ENCODE results near the gene POLE. TPM values are rescaled to one million over a fixed set of nuclear protein-coding genes. Genes with fewer than 3 reads are reported as not detected.

Gene POLE
- total RNA-seq, 1 donor from 2014 or later = 32.9 TPM

GRCh38 chr12:132592282-132592970, 94.7 kb downstream of the POLE start:
- Histone ChIP-seq H3K27me3 (ENCODE audit: control insufficient read depth in 3 of 3, insufficient read depth in 3 of 3, low read length in 3 of 3) (peaks cover 13 to 26% (median 15%) of the 10 kb centered on the region in 3 donors), H3K9me3 (ENCODE audit: control insufficient read depth in 3 of 3, low read length in 3 of 3) (peaks cover 0 to 2% (median 0%) of the 10 kb centered on the region in 3 donors), H3K4me3 (ENCODE audit: low read length in 3 of 3) (no peak overlapping the region), H3K4me1 (ENCODE audit: control insufficient read depth in 3 of 3, insufficient read depth in 3 of 3, low read length in 3 of 3) (peaks cover 6 to 11% (median 10%) of the 10 kb centered on the region in 3 donors), H3K36me3 (ENCODE audit: control insufficient read depth in 3 of 3, insufficient read depth in 3 of 3, low read length in 3 of 3) (no peaks in the 10 kb centered on the region), H3K9ac (ENCODE audit: low read depth in 1 of 3, low read length in 3 of 3) (no peak overlapping the region), H3K27ac (ENCODE audit: low read depth, low read length) (no peak overlapping the region)

- Histone ChIP-seq H3K9ac (ENCODE audit: low read depth in 1 of 3, low read length in 3 of 3) (no peak overlapping the region), H3K27ac (ENCODE audit: low read depth, low read length) (no peak overlapping the region), H3K36me3 (ENCODE audit: control insufficient read depth in 3 of 3, insufficient read depth in 3 of 3, low read length in 3 of 3) (no peaks in the 10 kb centered on the region), H3K9me3 (ENCODE audit: control insufficient read depth in 3 of 3, low read length in 3 of 3) (peaks cover 0 to 2% (median 0%) of the 10 kb centered on the region in 3 donors), H3K4me1 (ENCODE audit: control insufficient read depth in 3 of 3, insufficient read depth in 3 of 3, low read length in 3 of 3) (peaks cover 6 to 11% (median 10%) of the 10 kb centered on the region in 3 donors), H3K27me3 (ENCODE audit: control insufficient read depth in 3 of 3, insufficient read depth in 3 of 3, low read length in 3 of 3) (peaks cover 10 to 21% (median 14%) of the 10 kb centered on the region in 3 donors), H3K4me3 (ENCODE audit: low read length in 3 of 3) (no peak overlapping the region)
Observed at GRCh38 chr12:132591107-132591935, 95.8 kb downstream of the POLE start.

- peaks cover 6 to 9% (median 7%) of the 10 kb centered on the region in 3 donors for H3K4me1 ChIP-seq (ENCODE audit: control insufficient read depth in 3 of 3, insufficient read depth in 3 of 3, low read length in 3 of 3)
- no peak overlapping the region for H3K4me3 ChIP-seq (ENCODE audit: low read length in 3 of 3)
- peaks cover 0 to 6% (median 6%) of the 10 kb centered on the region in 3 donors for H3K27me3 ChIP-seq (ENCODE audit: control insufficient read depth in 3 of 3, insufficient read depth in 3 of 3, low read length in 3 of 3)
- peaks cover 0 to 2% (median 0%) of the 10 kb centered on the region in 3 donors for H3K9me3 ChIP-seq (ENCODE audit: control insufficient read depth in 3 of 3, low read length in 3 of 3)
- H3K27ac ChIP-seq (ENCODE audit: low read depth, low read length) = no peak overlapping the region
- H3K36me3 ChIP-seq (ENCODE audit: control insufficient read depth in 3 of 3, insufficient read depth in 3 of 3, low read length in 3 of 3) = no peaks in the 10 kb centered on the region
- no peak overlapping the region for H3K9ac ChIP-seq (ENCODE audit: low read depth in 1 of 3, low read length in 3 of 3)
Observed at GRCh38 chr12:132588821-132589669, 98.1 kb downstream of the POLE start.

GRCh38 chr12:132588319-132588718, 98.8 kb downstream of the POLE start:
- Histone ChIP-seq H3K27ac (ENCODE audit: low read depth, low read length) (no peak overlapping the region), H3K27me3 (ENCODE audit: control insufficient read depth in 3 of 3, insufficient read depth in 3 of 3, low read length in 3 of 3) (peaks cover 0 to 6% (median 6%) of the 10 kb centered on the region in 3 donors), H3K36me3 (ENCODE audit: control insufficient read depth in 3 of 3, insufficient read depth in 3 of 3, low read length in 3 of 3) (no peaks in the 10 kb centered on the region), H3K4me1 (ENCODE audit: control insufficient read depth in 3 of 3, insufficient read depth in 3 of 3, low read length in 3 of 3) (peaks cover under 1 to 2% (median 2%) of the 10 kb centered on the region in 3 donors), H3K9me3 (ENCODE audit: control insufficient read depth in 3 of 3, low read length in 3 of 3) (peaks cover 0 to 2% (median 0%) of the 10 kb centered on the region in 3 donors), H3K9ac (ENCODE audit: low read depth in 1 of 3, low read length in 3 of 3) (no peak overlapping the region), H3K4me3 (ENCODE audit: low read length in 3 of 3) (no peak overlapping the region)

- no peak overlapping the region for H3K27ac ChIP-seq (ENCODE audit: low read depth, low read length)
- no peaks in the 10 kb centered on the region for H3K4me1 ChIP-seq (ENCODE audit: control insufficient read depth in 3 of 3, insufficient read depth in 3 of 3, low read length in 3 of 3)
- no peak overlapping the region for H3K4me3 ChIP-seq (ENCODE audit: low read length in 3 of 3)
- H3K27me3 ChIP-seq (ENCODE audit: control insufficient read depth in 3 of 3, insufficient read depth in 3 of 3, low read length in 3 of 3) = peaks cover 0 to 6% (median 6%) of the 10 kb centered on the region in 3 donors
- peaks cover 0 to 2% (median 0%) of the 10 kb centered on the region in 3 donors for H3K9me3 ChIP-seq (ENCODE audit: control insufficient read depth in 3 of 3, low read length in 3 of 3)
- H3K9ac ChIP-seq (ENCODE audit: low read depth in 1 of 3, low read length in 3 of 3) = no peak overlapping the region
- no peaks in the 10 kb centered on the region for H3K36me3 ChIP-seq (ENCODE audit: control insufficient read depth in 3 of 3, insufficient read depth in 3 of 3, low read length in 3 of 3)
Observed at GRCh38 chr12:132587781-132588180, 99.4 kb downstream of the POLE start.

GRCh38 chr12:132586929-132587328, 100.2 kb downstream of the POLE start:
- no peak overlapping the region for H3K9ac ChIP-seq (ENCODE audit: low read depth in 1 of 3, low read length in 3 of 3)

GRCh38 chr12:132585177-132585576, 102.0 kb downstream of the POLE start:
- Histone ChIP-seq H3K4me1 (ENCODE audit: control insufficient read depth in 3 of 3, insufficient read depth in 3 of 3, low read length in 3 of 3) (no peaks in the 10 kb centered on the region), H3K36me3 (ENCODE audit: control insufficient read depth in 3 of 3, insufficient read depth in 3 of 3, low read length in 3 of 3) (peaks cover 0 to 5% (median 0%) of the 10 kb centered on the region in 3 donors), H3K9ac (ENCODE audit: low read depth in 1 of 3, low read length in 3 of 3) (no peak overlapping the region), H3K4me3 (ENCODE audit: low read length in 3 of 3) (no peak overlapping the region), H3K27ac (ENCODE audit: low read depth, low read length) (no peak overlapping the region), H3K9me3 (ENCODE audit: control insufficient read depth in 3 of 3, low read length in 3 of 3) (peaks cover 0 to 2% (median 0%) of the 10 kb centered on the region in 3 donors), H3K27me3 (ENCODE audit: control insufficient read depth in 3 of 3, insufficient read depth in 3 of 3, low read length in 3 of 3) (peaks cover 0 to 6% (median 6%) of the 10 kb centered on the region in 3 donors)

More at GRCh38 chr12:132586929-132587328, 100.2 kb downstream of the POLE start:
- Histone ChIP-seq H3K27me3 (ENCODE audit: control insufficient read depth in 3 of 3, insufficient read depth in 3 of 3, low read length in 3 of 3) (peaks cover 0 to 6% (median 6%) of the 10 kb centered on the region in 3 donors), H3K4me3 (ENCODE audit: low read length in 3 of 3) (no peak overlapping the region), H3K4me1 (ENCODE audit: control insufficient read depth in 3 of 3, insufficient read depth in 3 of 3, low read length in 3 of 3) (no peaks in the 10 kb centered on the region), H3K27ac (ENCODE audit: low read depth, low read length) (no peak overlapping the region), H3K9me3 (ENCODE audit: control insufficient read depth in 3 of 3, low read length in 3 of 3) (peaks cover 0 to 2% (median 0%) of the 10 kb centered on the region in 3 donors), H3K36me3 (ENCODE audit: control insufficient read depth in 3 of 3, insufficient read depth in 3 of 3, low read length in 3 of 3) (no peaks in the 10 kb centered on the region)

- Histone ChIP-seq H3K4me3 (ENCODE audit: low read length in 3 of 3) (no peak overlapping the region), H3K27me3 (ENCODE audit: control insufficient read depth in 3 of 3, insufficient read depth in 3 of 3, low read length in 3 of 3) (peaks cover 0 to 6% (median 6%) of the 10 kb centered on the region in 3 donors), H3K27ac (ENCODE audit: low read depth, low read length) (no peak overlapping the region), H3K9ac (ENCODE audit: low read depth in 1 of 3, low read length in 3 of 3) (no peak overlapping the region), H3K9me3 (ENCODE audit: control insufficient read depth in 3 of 3, low read length in 3 of 3) (peaks cover 0 to 2% (median 0%) of the 10 kb centered on the region in 3 donors), H3K4me1 (ENCODE audit: control insufficient read depth in 3 of 3, insufficient read depth in 3 of 3, low read length in 3 of 3) (no peaks in the 10 kb centered on the region), H3K36me3 (ENCODE audit: control insufficient read depth in 3 of 3, insufficient read depth in 3 of 3, low read length in 3 of 3) (peaks cover 0 to 8% (median 5%) of the 10 kb centered on the region in 3 donors)
Observed at GRCh38 chr12:132584429-132584828, 102.7 kb downstream of the POLE start.

GRCh38 chr12:132583736-132584135, 103.4 kb downstream of the POLE start:
- H3K9me3 ChIP-seq (ENCODE audit: control insufficient read depth in 3 of 3, low read length in 3 of 3) = no peaks in the 10 kb centered on the region
- peaks cover 0 to 6% (median 1%) of the 10 kb centered on the region in 3 donors for H3K27me3 ChIP-seq (ENCODE audit: control insufficient read depth in 3 of 3, insufficient read depth in 3 of 3, low read length in 3 of 3)
- H3K9ac ChIP-seq (ENCODE audit: low read depth in 1 of 3, low read length in 3 of 3) = no peak overlapping the region
- peaks cover 0 to 10% (median 7%) of the 10 kb centered on the region in 3 donors for H3K36me3 ChIP-seq (ENCODE audit: control insufficient read depth in 3 of 3, insufficient read depth in 3 of 3, low read length in 3 of 3)
- H3K4me1 ChIP-seq (ENCODE audit: control insufficient read depth in 3 of 3, insufficient read depth in 3 of 3, low read length in 3 of 3) = no peaks in the 10 kb centered on the region
- H3K27ac ChIP-seq (ENCODE audit: low read depth, low read length) = no peak overlapping the region
- H3K4me3 ChIP-seq (ENCODE audit: low read length in 3 of 3) = no peak overlapping the region

All from skeletal muscle tissue (tissue), 4 donors.